WTC11 (cell line): Measurements from ENCODE around the gene STH. TPM values are rescaled to one million over a fixed set of nuclear protein-coding genes. Genes with fewer than 3 reads are reported as not detected.

Experiments
- ATAC-seq: fragments of 200-7000 bp; cut with Tn5 transposase; 2 replicates; pipeline ENCODE4 v1.10.0; 2021; ENCODE audit warnings: mild to moderate bottlenecking, moderate library complexity
- CTCF ChIA-PET: fragments of 300-600 bp; sonication (Branson Sonifier 250); formaldehyde crosslinking; loops from one replicate; lab custom pipeline; 2021; ENCODE audit warnings: antibody characterized with exemption; lab: Charles Lee
- POLR2A ChIA-PET: fragments of 350-600 bp; sonication (Branson Sonifier 250); formaldehyde crosslinking; loops from one replicate; lab custom pipeline; 2021; ENCODE audit warnings: antibody characterized with exemption; lab: Charles Lee
- DNase-seq: peaks from one replicate; pipeline ENCODE4 v3.0.0; 2021; ENCODE audit warnings: low spot score
- H3K27ac Mint-ChIP-seq: 2 replicates; pipeline ENCODE4 v1.8.0; 2021; ENCODE audit warnings: mixed read lengths
- H3K27me3 Mint-ChIP-seq: 2 replicates; pipeline ENCODE4 v1.8.0; 2021; ENCODE audit warnings: low read depth, mild to moderate bottlenecking, moderate library complexity, mixed read lengths
- H3K36me3 Mint-ChIP-seq: 2 replicates; pipeline ENCODE4 v1.8.0; 2021; ENCODE audit warnings: mixed read lengths
- H3K4me1 Mint-ChIP-seq: 2 replicates; pipeline ENCODE4 v1.8.0; 2022; ENCODE audit warnings: mixed read lengths
- H3K4me3 Mint-ChIP-seq: 2 replicates; pipeline ENCODE4 v1.8.0; 2021; ENCODE audit warnings: mild to moderate bottlenecking, moderate library complexity, mixed read lengths
- H3K9me3 Mint-ChIP-seq: 2 replicates; pipeline ENCODE4 v1.8.0; 2021; ENCODE audit warnings: mixed read lengths
- CBFB ChIP-seq: sonication (generic); formaldehyde crosslinking; IDR thresholded peaks from 2 replicates; pipeline ENCODE4 v1.8.1; 2022; ENCODE audit warnings: mild to moderate bottlenecking, low read depth, missing genetic modification reagents
- CREB1 ChIP-seq: sonication (generic); formaldehyde crosslinking; IDR thresholded peaks from 2 replicates; pipeline ENCODE4 v1.8.0; 2023; ENCODE audit warnings: mild to moderate bottlenecking, missing genetic modification reagents
- EMX1 ChIP-seq: fragments of 250-450 bp; sonication (Bioruptor Pico); IDR thresholded peaks from 2 replicates; pipeline ENCODE4 v1.8.0; 2021; ENCODE audit warnings: mild to moderate bottlenecking
- ERG ChIP-seq: fragments of 250-450 bp; sonication (Bioruptor Pico); IDR thresholded peaks from 2 replicates; pipeline ENCODE4 v1.8.0; 2021; ENCODE audit warnings: mild to moderate bottlenecking
- ESRRA ChIP-seq: sonication (generic); formaldehyde crosslinking; IDR thresholded peaks from 2 replicates; pipeline ENCODE4 v1.8.1; 2022; ENCODE audit warnings: mild to moderate bottlenecking, missing genetic modification reagents, borderline replicate concordance
- ETV6 ChIP-seq: sonication (generic); formaldehyde crosslinking; IDR thresholded peaks from 2 replicates; pipeline ENCODE4 v1.8.1; 2022; ENCODE audit warnings: mild to moderate bottlenecking, missing genetic modification reagents
- GRHL2 ChIP-seq: fragments of 250-450 bp; sonication (Bioruptor Pico); IDR thresholded peaks from 2 replicates; pipeline ENCODE4 v1.8.0; 2022; ENCODE audit warnings: mild to moderate bottlenecking, moderate library complexity; ENCODE audit not compliant: insufficient replicate concordance, severe bottlenecking
- GTF2I ChIP-seq: fragments of 250-450 bp; sonication (Bioruptor Pico); conservative IDR thresholded peaks from 2 replicates; pipeline ENCODE4 v1.4.0; 2021; ENCODE audit warnings: mild to moderate bottlenecking
- IRF2 ChIP-seq: sonication (generic); formaldehyde crosslinking; IDR thresholded peaks from 2 replicates; pipeline ENCODE4 v1.8.0; 2022; ENCODE audit warnings: low read depth, missing genetic modification reagents, borderline replicate concordance
- JAZF1 ChIP-seq: fragments of 250-450 bp; sonication (Bioruptor Pico); IDR thresholded peaks from 2 replicates; pipeline ENCODE4 v1.9.0; 2021; ENCODE audit warnings: moderate library complexity, mild to moderate bottlenecking, inconsistent platforms
- JUN ChIP-seq: sonication (generic); formaldehyde crosslinking; IDR thresholded peaks from 2 replicates; pipeline ENCODE4 v1.8.0; 2023; ENCODE audit warnings: mild to moderate bottlenecking, missing genetic modification reagents
- NR2C2 ChIP-seq: sonication (generic); formaldehyde crosslinking; IDR thresholded peaks from 2 replicates; pipeline ENCODE4 v1.8.0; 2022; ENCODE audit warnings: mild to moderate bottlenecking, missing genetic modification reagents
- PRDM15 ChIP-seq: sonication (generic); formaldehyde crosslinking; IDR thresholded peaks from 2 replicates; pipeline ENCODE4 v1.8.0; 2022; ENCODE audit warnings: missing genetic modification reagents
- PRRX2 ChIP-seq: fragments of 250-450 bp; sonication (Bioruptor Pico); IDR thresholded peaks from 2 replicates; pipeline ENCODE4 v1.8.0; 2021; ENCODE audit warnings: mild to moderate bottlenecking
- ZNF121 ChIP-seq: sonication (generic); formaldehyde crosslinking; IDR thresholded peaks from 2 replicates; pipeline ENCODE4 v1.8.0; 2023; ENCODE audit warnings: missing genetic modification reagents
- ZNF138 ChIP-seq: sonication (generic); formaldehyde crosslinking; conservative IDR thresholded peaks from 2 replicates; pipeline ENCODE4 v1.8.1; 2022; ENCODE audit warnings: mild to moderate bottlenecking, moderate library complexity, missing genetic modification reagents
- ZNF219 ChIP-seq: sonication (generic); formaldehyde crosslinking; IDR thresholded peaks from 2 replicates; pipeline ENCODE4 v1.8.0; 2023; ENCODE audit warnings: missing genetic modification reagents, mild to moderate bottlenecking, borderline replicate concordance
- ZNF512 ChIP-seq: sonication (generic); formaldehyde crosslinking; IDR thresholded peaks from 2 replicates; pipeline ENCODE4 v1.8.1; 2022; ENCODE audit warnings: missing genetic modification reagents, borderline replicate concordance
- ZNF671 ChIP-seq: fragments of 250-450 bp; sonication (Bioruptor Pico); IDR thresholded peaks from 2 replicates; pipeline ENCODE4 v1.8.0; 2021; ENCODE audit warnings: mild to moderate bottlenecking
- total RNA-seq: library from RNA; stranded (reverse); gene quantifications from 3 replicates; pipeline ENCODE4 v1.2.3, GENCODE V29; 2021
- TF ChIP-seq, protein P1 (sequence below): fragments of 250-450 bp; sonication (Bioruptor Pico); IDR thresholded peaks from 2 replicates; pipeline ENCODE4 v1.9.0; 2021; ENCODE audit warnings: mild to moderate bottlenecking, borderline replicate concordance

Gene STH
- total RNA-seq, 1 experiment from 2014 or later, result not detected

DNA sequence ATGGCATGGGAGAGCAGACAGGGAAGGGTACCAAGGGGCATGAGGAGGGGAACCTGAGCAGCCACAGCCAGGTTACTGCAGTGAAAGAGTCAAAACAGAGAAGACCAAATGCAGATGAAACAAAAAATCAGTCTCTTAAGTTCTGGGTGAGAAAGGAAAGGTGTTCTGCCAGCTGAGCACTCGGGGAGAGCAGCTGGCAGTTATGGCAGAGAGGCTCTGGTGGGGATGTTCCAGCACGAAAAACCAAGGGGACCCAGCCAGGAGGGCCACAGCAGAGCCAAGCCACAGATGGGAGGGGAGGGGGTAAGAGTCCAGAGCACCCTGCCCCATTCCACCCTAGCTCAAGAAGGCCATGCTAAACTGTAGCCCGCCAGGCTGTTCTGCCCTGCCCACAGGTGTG is 31.7 kb downstream of the STH start:
- ChIA-PET POLR2A (no interaction called here), CTCF (interaction anchor here (2.3 kb wide), 1 partner anchor 14 kb away, joined by 8 read pairs; no protein-coding TSS in a partner anchor)
- Mint-ChIP-seq H3K4me3 (no peak overlapping the region), H3K9me3 (no peaks in the 10 kb centered on the region), H3K27me3 (no peaks in the 10 kb centered on the region), H3K36me3 (peaks cover 62% of the 10 kb centered on the region), H3K27ac (peak overlapping the region; percentile 7; the same call in 1 of the 2 replicates), H3K4me1 (peaks cover 28% of the 10 kb centered on the region)
- no peak for TF ChIP-seq PRRX2 (CRISPR knock-in tag)
- no peak for TF ChIP-seq CREB1 (CRISPR knock-in tag)
- TF ChIP-seq GTF2I (CRISPR knock-in tag), result no peak
- TF ChIP-seq GRHL2 (CRISPR knock-in tag), result no peak
- TF ChIP-seq EMX1 (CRISPR knock-in tag), result no peak
- no peak for TF ChIP-seq PRDM15 (CRISPR knock-in tag)
- no peak for TF ChIP-seq NR2C2 (CRISPR knock-in tag)
- TF ChIP-seq ZNF121 (CRISPR knock-in tag), result no peak
- TF ChIP-seq ESRRA (CRISPR knock-in tag), result no peak
- DNase-seq (no peak), ATAC-seq (no peak)

- ATAC-seq (no peak), DNase-seq (no peak)
- no peak overlapping the region for H3K4me3 Mint-ChIP-seq
- no peaks in the 10 kb centered on the region for H3K27me3 Mint-ChIP-seq
- H3K36me3 Mint-ChIP-seq, result peaks cover 67% of the 10 kb centered on the region
- TF ChIP-seq, protein P1, sequence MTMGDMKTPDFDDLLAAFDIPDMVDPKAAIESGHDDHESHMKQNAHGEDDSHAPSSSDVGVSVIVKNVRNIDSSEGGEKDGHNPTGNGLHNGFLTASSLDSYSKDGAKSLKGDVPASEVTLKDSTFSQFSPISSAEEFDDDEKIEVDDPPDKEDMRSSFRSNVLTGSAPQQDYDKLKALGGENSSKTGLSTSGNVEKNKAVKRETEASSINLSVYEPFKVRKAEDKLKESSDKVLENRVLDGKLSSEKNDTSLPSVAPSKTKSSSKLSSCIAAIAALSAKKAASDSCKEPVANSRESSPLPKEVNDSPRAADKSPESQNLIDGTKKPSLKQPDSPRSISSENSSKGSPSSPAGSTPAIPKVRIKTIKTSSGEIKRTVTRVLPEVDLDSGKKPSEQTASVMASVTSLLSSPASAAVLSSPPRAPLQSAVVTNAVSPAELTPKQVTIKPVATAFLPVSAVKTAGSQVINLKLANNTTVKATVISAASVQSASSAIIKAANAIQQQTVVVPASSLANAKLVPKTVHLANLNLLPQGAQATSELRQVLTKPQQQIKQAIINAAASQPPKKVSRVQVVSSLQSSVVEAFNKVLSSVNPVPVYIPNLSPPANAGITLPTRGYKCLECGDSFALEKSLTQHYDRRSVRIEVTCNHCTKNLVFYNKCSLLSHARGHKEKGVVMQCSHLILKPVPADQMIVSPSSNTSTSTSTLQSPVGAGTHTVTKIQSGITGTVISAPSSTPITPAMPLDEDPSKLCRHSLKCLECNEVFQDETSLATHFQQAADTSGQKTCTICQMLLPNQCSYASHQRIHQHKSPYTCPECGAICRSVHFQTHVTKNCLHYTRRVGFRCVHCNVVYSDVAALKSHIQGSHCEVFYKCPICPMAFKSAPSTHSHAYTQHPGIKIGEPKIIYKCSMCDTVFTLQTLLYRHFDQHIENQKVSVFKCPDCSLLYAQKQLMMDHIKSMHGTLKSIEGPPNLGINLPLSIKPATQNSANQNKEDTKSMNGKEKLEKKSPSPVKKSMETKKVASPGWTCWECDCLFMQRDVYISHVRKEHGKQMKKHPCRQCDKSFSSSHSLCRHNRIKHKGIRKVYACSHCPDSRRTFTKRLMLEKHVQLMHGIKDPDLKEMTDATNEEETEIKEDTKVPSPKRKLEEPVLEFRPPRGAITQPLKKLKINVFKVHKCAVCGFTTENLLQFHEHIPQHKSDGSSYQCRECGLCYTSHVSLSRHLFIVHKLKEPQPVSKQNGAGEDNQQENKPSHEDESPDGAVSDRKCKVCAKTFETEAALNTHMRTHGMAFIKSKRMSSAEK (CRISPR knock-in tag), result no peak
- no peak for TF ChIP-seq ERG (CRISPR knock-in tag)
- TF ChIP-seq ETV6, result no peak
- TF ChIP-seq GTF2I (CRISPR knock-in tag), result no peak
- CTCF ChIA-PET, result interaction anchor here (2.3 kb wide), 1 partner anchor 13 kb away, joined by 8 read pairs; no protein-coding TSS in a partner anchor
- peaks cover 28% of the 10 kb centered on the region for H3K4me1 Mint-ChIP-seq
- POLR2A ChIA-PET, result no interaction called here
- H3K9me3 Mint-ChIP-seq, result no peaks in the 10 kb centered on the region
- no peak overlapping the region for H3K27ac Mint-ChIP-seq
These were observed 32.4 kb downstream of the STH start for GRCh38 chr17:46031440-46031839.

GRCh38 chr17:46031920-46032319 is 32.9 kb downstream of the STH start:
- TF ChIP-seq IRF2 (CRISPR knock-in tag) (no peak), ZNF219 (CRISPR knock-in tag) (no peak), ZNF671 (no peak), ZNF138 (CRISPR knock-in tag) (no peak), JUN (CRISPR knock-in tag) (no peak), CBFB (CRISPR knock-in tag) (no peak), ZNF512 (no peak), JAZF1 (CRISPR knock-in tag) (no peak), ZNF121 (CRISPR knock-in tag) (no peak)
- CTCF ChIA-PET, result no interaction called here

More at GRCh38 chr17:46031920-46032319, 32.9 kb downstream of the STH start:
- POLR2A ChIA-PET, result no interaction called here
- no peak for DNase-seq
- no peak for ATAC-seq
- H3K27me3 Mint-ChIP-seq, result no peaks in the 10 kb centered on the region
- no peak overlapping the region for H3K4me3 Mint-ChIP-seq
- peaks cover 26% of the 10 kb centered on the region for H3K4me1 Mint-ChIP-seq
- no peak overlapping the region for H3K27ac Mint-ChIP-seq
- peaks cover 71% of the 10 kb centered on the region for H3K36me3 Mint-ChIP-seq
- H3K9me3 Mint-ChIP-seq, result no peaks in the 10 kb centered on the region
